Renal cortical epithelial cell (primary cell): ENCODE results near the gene TMPRSS4. TPM values are rescaled to one million over a fixed set of nuclear protein-coding genes. Genes with fewer than 3 reads are reported as not detected.

Source experiments
- DNase-seq: peaks from one replicate; pipeline ENCODE4 v3.0.0-alpha.2; 2011; ENCODE audit warnings: low read depth
- total RNA-seq: library from RNA; depleted of rRNA; stranded (reverse); fragments of >200 nt; gene quantifications from 2 replicates; pipeline ENCODE4 v1.2.3, GENCODE V29; 2014

Gene TMPRSS4, protein sequence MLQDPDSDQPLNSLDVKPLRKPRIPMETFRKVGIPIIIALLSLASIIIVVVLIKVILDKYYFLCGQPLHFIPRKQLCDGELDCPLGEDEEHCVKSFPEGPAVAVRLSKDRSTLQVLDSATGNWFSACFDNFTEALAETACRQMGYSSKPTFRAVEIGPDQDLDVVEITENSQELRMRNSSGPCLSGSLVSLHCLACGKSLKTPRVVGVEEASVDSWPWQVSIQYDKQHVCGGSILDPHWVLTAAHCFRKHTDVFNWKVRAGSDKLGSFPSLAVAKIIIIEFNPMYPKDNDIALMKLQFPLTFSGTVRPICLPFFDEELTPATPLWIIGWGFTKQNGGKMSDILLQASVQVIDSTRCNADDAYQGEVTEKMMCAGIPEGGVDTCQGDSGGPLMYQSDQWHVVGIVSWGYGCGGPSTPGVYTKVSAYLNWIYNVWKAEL
- total RNA-seq = 2.4 and 29.2 TPM in 2 replicates

DNA sequence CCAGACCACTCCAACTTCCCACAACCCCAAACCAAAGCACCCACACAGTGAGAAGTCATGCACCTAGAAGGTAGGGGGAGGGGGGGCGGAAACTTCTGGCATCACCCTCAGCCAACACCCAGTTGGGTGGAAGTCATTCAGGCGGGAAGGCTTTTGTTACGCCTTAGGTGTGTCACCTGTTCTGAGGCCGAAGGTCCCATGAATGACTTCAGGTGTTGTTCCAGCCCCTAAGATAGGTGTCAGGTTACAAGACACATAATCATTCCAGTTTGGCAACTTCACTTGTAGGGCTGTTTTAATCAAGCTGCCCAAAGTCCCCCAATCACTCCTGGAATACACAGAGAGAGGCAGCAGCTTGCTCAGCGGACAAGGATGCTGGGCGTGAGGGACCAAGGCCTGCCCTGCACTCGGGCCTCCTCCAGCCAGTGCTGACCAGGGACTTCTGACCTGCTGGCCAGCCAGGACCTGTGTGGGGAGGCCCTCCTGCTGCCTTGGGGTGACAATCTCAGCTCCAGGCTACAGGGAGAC, at the start of gene TMPRSS4:
TSS of gene TMPRSS4 (plus strand) at position 325 of the 528 bp plus-strand sequence. CDS start 225 bp downstream, outside the sequence.
- DNase-seq = peak; percentile 86

DNA sequence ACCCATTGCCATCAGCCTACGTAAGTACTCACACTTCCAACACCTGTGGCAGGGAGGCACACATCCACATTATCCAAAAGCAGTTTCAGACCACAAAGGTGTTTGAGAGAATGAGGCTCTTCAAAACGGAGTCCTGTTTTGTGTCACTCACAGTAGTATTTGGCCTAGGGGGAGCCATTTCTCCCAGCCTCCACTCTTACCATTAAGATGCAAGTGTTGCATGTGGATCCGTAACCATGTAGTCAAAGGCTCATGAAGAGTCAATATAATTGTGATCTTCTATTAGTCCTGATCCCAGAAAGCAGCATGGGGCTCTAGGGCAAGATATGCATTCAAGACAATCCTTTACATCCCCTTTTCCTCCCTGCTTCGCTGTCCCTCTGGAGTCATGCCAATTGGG, 49.2 kb upstream of the TMPRSS4 start:
- DNase-seq = no peak

DNA sequence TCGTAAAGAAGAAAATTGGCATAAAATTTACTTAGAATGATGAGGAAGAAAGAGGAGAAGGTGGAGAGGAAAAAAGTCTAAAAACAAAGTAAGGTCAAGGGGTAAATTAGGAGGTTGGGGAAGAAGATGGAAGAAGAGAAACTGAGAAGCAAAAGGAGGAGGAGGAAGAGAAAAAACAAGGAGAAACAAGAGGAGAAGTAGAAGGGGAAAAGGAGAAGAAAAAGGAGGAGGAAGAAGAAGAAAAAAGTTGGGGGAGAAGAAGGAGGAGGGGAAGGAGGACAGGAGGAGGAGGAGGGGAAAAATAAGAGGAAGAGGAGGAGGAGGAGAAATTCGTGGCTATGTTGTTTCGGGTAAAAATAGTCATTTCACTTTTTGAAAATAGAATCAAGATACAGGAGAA, 48.3 kb upstream of the TMPRSS4 start:
- DNase-seq = no peak

DNA sequence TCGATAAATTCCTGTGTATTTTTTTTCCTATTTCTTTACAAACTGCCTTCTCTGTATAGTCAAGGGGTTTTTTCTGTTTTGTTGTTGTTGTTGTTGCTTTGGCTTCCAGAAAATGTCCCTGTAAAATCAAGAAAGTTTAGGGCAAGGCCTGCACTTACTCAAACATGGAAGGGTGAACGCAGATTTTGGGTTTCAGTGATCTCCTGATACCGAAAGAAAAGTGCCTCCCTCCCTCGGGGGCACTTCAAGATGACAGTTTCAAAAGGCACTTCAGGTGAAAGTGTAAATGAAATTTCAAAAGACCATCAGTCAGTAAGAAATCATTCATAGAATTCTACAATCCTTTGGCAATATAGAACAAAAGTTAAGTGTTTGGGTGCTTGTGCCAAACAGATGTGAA, 43.4 kb upstream of the TMPRSS4 start:
- DNase-seq = no peak

DNA sequence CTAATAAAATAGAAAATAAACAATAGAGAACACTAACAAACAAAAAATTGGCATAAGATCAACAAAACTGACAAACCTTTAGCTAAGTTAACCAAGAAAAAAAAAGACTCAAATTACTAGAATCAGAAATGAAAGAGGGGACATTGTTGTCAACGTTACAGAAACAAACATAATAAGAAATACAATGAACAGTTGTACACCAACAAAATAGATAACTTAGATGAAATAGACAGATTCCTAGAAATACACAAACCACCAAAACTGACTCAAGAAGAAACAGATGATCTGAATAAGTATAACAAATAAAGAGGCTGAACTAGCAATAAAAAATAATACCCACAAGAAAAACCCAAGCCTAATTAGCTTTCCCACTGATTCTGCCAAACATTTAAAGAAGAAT, 34.7 kb upstream of the TMPRSS4 start:
- DNase-seq = no peak

DNA sequence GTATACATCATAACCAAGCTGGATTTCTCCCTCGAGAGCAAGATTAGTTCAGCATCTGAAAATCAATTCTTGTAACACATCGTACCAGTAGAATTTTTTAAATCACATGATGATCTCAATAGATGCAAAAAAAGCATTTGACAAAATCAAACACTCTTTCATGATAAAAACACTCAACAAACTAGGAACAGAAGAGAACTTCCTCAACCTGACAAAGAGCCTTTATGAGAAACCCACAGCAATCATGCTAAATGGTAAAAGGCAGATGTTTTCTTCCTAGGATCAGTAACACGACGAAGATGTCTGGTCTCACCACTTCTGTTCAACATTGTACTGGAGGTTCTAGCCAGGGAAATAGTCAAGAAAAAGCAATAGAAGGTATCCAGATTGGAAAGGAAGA, 34.1 kb upstream of the TMPRSS4 start:
- DNase-seq = no peak

DNA sequence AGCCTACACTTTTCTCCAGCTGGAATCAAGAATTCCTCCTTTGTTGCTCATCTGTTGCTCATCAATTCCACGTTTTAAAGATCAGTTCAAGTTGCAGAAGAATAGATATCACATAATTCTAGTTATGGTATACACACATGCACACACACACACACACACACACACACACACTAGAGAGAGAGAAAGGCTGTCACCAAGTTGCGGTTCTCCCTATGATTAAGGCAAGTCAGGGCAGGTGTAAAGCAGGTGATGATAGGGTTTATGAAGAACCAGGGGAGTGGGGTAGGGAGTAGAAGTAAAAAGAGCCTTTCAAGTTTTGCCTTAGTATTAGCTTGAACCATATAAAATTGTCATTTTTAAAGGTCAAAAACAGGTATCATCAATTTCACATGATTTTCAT, 31.7 kb upstream of the TMPRSS4 start:
- DNase-seq = no peak

DNA sequence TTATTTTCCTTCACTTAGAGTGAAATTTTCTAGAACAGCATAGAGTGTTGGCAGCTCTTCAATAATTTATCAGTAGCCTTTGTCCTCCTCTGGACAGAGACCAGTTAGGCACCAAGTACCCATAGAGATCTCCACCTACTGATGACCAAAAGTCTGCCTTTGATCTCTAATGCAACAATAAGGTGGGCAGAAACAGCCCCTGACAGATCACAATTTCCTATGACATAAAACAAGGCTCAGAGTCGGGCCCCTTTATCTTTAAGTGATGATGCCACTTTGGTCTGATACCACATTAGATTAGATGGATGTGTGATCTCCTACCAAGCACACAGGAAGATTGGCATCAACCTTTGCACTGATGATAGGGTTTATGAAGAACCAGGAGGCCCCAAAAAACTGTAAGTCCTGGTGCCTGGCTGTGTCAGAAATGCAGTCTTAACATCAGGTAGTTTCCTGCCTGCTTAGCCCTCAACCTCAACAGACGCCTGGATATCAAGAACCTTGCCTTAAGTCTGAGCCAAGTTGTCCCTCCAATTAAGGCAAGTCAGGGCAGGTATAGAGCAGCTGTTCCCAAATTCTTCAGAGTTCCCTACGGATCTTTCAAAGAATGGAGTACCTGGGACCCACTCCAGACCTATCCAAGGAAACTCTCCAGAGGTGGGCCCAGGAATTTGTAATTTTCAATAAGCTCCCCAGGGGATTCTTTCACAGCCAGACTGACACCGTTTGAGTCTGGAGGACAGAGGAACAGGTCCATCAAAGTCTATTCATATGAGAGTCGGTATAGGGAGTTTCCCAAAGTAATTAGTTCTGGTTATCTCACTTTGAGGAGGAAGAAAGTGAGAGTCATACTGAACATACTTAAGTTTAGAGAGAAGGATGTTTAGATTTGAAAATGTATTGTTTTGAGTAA, 30.6 kb upstream of the TMPRSS4 start:
- DNase-seq = no peak

DNA sequence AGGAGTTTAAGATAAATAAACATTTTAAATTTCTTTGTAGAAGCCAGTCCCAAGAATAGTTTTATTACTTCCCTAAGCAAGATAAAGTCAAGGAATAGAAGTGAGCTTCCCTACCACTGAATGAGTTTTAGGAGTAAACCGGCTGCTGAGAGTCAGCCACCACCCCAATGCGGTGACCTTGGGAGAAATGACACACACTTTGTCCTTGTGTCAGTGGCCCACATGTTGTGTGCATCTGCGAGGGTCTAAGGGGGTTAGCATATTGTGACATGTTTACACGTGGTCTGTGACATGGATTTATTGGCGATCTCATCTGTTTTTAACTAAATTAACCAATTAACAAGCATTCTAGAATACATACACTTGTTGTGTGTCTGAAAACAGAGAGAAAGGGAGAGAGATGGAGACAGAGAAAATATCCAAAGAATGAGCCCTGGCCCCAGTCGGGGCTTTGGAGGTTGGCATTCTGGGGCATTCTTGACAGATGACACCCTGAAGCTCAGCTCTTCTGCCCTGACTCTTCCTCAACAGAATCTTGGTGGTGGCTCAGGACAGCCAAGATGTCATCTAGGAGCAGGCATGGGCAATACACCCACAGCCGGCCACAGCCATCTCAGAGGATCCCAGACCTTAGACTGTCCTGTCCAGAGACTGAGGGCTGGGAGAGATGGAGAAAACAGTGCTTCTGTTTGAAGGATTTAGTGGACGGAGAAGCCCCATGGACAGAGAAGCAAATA, 29.7 kb upstream of the TMPRSS4 start:
- DNase-seq = no peak

DNA sequence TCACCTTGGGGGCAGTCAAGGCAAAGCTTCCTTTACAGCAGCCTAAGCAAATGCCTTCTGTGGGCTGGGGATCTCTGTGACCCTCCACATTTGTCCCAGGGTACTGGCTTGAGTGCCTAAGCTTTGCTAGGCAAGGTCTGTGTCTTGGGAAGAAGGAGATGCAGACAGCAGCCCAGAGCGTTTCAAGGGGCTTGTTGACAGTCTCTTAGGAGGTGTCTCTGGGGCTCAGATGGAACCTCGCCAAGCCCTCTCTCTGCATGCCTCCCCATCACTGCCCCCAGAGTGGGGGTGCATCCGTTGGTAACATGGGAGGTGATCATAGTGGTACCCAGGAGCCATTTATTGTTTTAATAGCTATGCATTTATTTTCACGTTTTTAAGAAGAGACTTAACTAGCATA, 29.1 kb upstream of the TMPRSS4 start:
- no peak for DNase-seq

DNA sequence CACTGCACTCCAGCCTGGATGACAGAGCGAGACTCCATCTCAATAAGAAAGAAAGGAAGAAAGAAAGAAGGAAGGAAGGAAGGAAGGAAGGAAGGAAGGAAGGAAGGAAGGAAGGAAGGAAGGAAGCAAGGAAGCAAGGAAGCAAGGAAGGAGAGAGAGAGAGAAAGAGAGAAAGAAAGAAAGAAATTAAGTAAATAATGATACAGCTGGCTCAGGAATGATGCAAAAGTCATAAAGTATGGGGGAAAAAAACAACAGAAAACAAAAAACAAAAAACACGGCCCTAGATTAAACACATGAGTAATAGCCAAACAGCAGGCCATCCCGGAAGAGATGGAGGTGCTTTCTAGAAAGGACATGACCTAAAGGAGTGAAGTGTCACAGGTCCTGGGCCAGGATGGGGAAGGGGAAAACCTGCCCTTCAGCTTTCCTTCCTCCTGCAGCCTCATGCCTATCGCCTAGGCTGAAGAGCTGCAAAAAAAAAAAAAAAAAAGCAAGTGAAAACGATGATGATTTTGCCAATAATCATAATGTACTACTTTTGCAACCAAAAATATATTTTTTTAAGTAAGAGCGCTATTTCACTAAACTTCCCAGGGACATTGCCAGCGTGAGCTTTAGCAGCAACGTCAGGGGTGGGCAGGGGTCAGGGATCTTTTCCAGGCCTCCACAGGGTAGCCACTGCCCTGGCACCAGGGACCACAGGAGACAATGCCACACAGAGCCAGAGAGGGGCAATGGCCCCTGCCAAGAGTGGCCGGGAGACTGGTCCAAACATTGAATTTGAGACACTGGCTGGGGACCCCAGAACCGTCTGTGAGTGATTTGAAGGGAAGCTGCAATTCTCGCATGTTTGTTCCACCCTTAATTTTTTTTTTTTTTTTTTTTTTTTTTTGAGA, 28.2 kb upstream of the TMPRSS4 start:
- DNase-seq = no peak

DNA sequence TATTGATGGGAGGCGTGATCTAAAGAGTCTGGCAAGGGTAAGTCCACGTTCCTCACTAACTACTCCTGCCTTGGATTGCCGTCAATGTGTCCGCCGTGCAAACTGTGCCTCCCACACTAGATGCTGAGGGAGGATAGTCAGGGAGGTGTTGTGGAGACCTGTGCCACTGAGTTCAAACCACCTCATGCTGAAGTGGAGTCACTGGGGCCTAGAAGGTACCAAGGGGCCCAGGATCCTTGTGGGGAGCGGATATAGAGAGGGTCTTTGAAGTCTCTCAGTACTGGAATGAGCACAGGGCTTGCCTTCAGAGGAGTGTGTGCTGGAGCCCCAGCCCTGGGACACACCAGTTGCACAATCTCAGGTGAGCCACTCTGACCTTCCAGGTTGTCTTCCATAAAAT, 27.1 kb upstream of the TMPRSS4 start:
- no peak for DNase-seq

DNA sequence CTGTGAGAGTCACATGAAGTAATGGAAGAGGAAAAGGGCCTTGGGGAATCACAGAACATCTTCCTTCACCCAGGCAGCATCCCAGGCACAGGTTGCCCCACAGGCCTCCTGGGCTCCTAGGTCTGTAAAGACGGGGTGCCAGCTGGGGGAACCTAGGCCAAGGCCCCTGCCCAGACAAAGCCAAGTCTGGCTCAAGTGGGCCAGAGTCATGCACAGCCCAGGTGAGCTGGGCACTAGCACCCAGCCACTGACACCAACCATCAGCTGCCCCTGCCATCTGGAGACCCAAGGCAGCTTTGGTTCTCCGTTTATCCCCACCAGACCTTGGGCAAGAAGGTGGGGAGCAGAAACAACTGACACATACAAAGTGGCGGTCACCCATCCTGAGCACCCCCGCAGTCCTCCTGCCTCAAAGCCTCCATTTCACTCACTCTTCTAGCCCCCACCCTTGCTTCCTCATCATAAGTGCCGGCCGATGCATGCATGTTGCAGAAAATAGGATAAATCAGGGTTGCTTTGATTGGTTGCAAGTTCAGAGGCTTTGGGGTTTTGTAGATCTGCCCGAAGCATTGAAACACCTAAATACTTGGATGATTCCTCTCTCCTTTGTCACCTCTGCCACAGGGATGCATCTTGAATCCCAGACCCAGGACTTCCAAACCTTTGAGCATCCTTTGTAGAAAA, 26.5 kb upstream of the TMPRSS4 start:
- DNase-seq = no peak

DNA sequence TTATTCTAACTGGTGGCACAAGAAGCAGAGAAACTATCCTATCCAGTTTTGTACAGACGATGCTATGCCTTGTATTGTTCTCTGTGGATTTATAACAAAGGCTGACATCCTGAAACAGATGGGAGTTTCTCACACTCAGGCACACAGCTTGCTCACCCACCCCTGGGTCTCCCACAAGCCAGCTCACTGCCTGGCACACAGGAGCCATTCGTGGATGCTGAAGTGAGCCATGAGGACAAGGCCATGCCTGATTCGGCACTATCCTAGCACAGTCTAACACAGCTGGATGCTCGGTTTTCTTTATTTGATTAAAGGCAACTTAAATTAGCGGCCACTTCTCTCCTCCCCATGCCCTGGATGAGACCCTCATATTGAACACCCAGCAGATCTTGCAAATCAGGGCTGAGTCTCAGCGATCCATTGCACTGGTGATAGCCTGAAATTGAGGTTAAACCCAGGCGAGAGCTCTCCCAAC, 25.7 kb upstream of the TMPRSS4 start:
- no peak for DNase-seq

DNA sequence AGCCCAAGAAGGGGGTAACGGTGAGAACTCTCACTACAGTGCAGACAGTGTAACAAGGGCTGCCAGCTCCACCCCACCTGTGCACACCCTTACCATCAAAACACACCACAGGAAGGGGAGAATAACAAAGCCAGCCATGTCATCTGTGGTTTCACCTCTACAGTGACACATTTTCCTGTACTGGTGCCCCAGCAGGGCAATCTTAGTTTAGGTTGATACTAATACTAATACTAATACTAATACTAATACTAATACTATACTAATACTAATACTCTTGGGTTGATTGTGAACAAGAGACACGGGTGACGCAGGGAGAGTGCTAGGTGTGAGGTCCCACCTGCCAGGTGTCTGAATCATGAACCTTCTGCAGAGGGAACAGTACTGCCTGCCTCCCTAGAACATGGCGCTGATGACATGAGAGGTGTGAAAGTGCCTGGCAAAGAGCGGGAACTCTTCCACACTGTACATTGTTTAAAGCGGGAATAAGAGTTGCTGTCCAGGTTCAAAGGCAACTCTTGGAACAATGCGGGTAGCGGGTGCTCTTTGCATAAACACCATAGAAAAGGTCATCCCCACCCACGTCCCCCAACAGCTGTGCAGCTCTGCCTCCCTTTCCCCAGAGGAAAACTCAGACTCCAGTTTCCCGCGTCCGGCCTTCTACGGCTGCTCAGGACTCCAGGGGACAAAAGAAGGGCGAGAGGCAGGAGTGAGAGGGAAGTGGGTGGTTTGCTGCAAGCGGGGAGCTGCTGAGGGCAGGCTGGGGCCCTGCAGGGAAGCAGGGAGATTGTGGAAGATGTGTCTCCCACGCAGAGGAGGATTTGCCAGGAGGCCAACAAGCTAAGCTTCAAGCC, 25.0 kb upstream of the TMPRSS4 start:
- DNase-seq = no peak

DNA sequence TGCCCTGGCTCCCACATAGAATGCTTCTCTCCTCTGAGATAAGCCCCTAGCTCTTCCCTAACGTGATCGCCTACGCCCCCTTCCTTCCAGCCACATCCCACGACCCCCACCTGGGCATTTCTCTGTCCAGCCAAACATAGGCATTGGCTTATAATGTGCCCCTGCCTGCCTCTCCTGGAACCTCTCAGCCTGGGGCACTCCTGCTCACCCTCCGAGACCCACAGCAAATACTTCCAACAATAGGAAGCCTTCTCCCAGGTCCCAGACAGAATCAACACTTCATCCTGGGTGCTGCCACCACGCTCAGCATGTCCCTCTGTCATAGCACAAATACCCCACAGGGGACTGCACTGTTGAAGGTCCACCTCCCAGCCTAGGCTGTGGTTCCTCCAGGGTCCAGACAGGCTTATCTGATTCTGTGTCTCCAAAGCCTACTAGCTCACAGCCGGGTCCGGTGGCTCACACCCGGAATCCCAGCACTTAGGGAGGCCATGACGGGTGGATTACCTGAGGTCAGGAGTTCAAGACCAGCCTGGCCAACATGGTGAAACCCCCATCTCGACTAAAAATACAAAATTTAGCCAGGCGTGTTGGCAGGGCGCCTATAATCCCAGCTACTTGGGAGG, 24.2 kb upstream of the TMPRSS4 start:
- DNase-seq = no peak

DNA sequence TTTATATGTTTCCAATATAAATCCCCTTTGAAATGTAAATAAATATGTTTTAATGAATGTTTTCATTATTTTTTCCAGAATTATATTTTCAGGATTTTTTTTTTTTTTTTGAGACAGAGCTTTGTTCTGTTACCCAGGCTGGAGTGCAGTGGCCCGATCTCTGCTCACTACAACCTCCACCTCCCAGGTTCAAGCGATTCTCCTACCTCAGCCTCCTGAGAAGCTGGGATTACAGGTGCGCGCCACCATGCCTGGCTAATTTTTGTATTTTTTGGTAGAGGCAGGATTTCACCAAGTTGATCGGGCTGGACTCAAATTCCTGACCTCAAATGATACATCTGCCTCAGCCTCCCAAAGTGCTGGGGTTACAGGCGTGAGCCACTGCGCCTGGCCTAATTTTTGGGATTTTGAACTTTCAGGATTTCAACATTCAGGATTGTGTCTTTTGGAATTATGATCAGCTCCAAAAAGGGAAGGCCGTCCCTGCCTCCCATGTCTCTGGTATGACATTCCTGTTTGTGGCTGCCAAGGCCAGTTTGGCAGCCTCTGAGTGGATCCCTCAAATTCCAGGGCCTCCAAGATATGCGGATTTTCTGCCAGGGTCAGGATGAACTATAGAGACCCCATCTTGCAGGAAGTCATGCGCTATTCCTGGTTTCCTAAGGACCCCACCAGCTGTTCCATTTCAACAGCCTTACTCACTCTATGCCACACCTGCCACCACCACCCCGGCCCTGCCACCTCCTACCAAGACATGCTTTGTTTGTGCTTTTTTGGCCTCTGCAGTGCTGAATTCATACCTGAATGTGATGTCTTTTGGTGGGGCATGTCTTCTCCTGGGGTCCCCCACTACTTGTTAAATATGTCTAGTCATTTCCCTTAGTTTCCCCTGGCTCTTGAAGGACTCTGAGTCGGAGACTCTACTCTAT, 21.9 kb upstream of the TMPRSS4 start:
- no peak for DNase-seq

DNA sequence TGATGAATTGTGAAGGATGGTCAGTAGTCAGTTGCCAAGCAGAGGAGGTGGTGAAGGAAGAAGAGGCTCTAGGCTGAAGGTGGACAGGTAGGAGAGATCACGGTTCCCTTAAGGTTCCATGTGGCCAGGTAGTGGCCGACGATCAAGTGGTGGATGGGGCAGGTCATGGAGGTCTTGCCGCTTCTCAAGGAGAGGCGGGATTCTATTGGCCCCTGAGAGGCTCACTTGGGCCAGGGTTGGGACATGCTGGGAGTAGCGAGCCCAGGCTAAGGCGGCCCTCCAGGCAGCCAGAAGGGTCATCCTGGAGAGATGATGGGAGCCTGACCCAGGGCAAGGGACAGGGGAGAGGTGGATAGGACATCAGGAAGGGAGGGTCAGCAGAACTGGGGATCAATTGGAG, 20.9 kb upstream of the TMPRSS4 start:
- no peak for DNase-seq
